Measurements from ENCODE around the gene IDH3B.
A peak's percentile ranks its signal among the peaks of the same experiment; 100 is the strongest.
"Not testable (repeated sequence)": the region's sequence is repeated elsewhere in the genome, so short reads cannot be mapped to it uniquely, and the experiment has no call there.

Gene IDH3B

DNA sequence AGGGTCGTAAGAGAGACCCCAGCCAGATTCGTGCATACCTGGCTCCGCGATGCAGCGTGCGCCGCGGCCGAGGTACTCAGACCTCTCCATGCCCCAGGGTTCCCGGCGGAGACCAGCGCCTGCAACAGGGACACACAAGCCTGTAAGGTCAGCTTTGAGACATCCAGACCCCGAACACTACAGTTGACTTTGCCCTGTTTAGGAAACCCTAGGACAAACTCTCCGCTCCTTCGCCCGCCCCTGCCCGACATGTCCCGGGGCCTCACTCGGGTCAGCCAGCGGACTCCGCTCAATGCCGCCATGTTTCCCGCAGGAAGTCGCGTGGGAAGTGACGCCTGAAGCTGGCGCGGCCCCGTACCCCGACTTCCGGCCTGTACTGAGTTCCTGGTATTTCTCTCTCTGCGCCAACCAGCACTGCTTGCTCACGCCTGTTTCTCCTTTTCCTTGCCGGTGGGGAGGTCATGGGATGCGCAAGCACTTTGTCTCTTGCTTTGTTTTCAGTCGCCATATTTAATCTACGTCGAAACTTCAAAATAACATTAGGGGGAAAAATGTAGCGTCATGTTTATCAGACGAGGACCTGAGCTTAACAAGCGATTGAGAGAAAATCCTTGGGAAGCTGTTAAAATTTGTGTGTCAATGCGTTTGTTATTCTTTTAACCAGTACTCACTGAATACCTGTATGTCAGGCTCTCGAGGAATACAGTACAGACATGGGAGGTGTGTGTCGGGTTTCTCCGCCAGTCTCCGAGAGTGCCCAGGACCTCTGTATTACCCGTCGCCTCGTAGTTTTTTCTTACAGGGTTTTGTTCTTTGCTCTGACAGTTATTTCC is at the start of gene IDH3B:
TSS of gene IDH3B (minus strand) at position 330 of the 833 bp plus-strand sequence. CDS start at position 302, 28 bp downstream.
- peak; percentile 46 for FAIRE-seq

DNA sequence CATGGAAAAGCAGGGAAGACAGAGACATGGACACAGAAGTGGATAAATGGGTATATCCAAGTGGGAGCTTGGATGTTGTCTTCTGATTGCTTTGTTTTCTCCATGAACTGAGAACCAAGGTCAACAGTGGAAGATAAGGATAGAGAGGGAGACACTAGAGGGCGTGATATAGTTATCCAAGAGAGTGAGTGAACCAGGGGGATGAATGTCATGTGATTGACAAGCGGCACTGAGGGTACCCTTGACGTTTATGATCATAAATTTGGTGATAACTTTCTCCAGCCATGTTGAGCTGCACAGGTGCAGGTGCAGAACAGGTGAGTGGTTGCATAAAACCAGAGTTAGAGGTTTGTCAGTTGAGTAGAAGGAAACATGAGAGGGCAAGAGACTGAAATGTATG is 49.3 kb upstream of the IDH3B start:
- FAIRE-seq, result no peak

DNA sequence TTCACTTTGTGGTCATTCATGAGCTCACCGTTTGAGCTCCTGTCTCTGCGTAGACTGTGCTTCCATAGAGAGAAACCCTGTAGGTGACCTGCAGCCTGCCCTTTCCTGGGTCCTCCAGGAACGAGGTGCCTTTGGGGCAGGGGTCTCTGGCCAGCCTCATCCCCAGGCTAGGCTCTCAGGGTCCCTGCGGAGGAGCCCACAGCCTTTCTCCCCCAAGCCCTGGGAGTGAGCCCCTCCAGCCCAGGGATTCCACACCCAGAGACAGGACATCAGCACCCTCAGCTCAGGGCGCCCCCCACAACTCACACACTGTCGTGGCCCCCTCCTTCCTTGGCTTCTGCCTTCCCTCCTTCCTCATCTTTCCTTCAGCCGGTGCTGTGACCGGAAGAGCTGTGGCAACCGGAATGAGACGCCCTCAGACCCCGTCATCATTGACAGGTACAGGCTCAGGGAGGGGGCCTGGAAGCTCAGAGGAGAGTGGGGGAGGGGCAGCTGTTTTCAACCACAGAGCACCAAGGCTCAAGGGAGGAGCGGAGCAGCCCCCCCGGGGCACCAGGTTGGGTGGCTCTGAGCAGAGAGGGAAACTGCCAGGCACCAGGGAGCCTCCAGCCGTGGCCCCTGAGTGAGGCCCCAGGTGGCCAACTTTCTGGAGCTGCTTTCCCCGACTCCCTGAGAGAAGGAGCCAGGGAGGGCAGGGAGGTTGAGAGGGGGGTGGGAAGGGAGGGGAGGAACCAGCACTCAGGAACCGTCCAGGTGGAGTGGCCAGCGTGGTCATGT is 45.4 kb upstream of the IDH3B start:
- FAIRE-seq, result no peak

DNA sequence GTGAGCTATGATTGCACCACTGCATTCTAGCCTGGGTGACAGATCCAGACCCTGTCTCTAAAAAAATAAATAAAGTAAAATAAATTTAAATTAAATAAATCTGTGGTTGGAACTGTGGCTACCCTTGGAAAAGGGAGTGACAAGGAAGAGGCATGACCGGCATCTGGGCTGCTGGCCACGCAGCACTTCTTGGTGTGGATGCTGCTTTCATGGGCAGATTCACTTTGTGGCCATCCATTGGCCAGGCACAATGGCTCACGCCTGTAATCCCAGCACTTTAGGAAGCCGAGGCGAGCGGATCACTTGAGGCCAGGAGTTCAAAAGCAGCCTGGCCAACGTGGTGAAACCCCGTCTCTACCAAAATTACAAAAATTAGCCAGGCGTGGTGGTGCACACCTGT is 44.6 kb upstream of the IDH3B start:
- FAIRE-seq, result no peak

DNA sequence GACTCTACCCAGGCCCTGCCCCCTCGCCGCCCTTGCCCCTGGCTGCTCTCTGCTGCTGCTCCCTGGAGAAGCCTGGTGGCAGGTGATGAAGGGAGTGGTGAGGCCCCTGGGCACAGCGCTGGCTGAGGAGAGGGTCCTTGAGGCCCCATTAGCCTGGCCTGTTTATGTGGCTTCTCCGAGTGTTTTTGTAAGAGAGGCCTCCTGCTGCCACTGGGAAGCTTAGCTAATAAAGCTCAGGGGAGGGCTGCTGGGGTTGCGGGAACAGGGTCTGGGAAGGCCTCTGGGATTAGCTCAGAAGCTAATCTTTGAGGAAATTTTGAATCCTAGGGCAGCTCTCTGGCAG is 44.0 kb upstream of the IDH3B start:
- FAIRE-seq, result no peak

DNA sequence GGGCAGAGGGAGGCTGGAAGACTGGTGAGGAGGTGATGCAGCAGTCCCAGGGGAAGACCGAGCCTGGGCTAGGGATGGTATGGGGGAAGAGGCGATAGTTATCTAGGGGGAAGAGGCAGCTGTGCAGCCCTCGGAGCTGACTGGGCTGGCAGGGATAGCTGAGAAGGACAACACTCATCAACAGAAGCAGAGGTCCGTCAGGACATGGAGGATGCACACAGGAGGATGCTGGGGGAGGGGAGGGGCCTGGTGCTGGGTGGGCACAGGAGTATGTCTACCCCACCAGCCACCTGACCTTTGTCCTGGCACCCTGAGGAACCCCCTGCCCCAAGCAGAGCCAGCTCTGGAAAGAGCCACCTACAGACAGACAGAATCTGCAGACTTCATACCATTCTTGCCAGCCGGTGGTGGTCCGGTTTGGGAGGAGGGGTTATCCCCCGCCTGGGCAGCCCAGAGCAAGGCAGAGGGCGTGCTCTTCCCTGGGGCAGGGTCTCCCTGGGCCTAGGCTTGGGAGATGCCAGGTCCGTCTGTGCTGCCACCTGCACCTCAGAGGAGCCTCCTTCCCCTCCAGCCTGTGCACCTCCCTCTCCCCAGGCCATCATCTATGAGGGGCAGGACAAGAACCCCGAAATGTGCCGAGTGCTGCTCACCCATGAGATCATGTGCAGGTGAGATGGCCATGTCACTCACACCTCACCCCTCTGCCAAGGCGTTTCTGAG is 43.5 kb upstream of the IDH3B start:
- no peak for FAIRE-seq

DNA sequence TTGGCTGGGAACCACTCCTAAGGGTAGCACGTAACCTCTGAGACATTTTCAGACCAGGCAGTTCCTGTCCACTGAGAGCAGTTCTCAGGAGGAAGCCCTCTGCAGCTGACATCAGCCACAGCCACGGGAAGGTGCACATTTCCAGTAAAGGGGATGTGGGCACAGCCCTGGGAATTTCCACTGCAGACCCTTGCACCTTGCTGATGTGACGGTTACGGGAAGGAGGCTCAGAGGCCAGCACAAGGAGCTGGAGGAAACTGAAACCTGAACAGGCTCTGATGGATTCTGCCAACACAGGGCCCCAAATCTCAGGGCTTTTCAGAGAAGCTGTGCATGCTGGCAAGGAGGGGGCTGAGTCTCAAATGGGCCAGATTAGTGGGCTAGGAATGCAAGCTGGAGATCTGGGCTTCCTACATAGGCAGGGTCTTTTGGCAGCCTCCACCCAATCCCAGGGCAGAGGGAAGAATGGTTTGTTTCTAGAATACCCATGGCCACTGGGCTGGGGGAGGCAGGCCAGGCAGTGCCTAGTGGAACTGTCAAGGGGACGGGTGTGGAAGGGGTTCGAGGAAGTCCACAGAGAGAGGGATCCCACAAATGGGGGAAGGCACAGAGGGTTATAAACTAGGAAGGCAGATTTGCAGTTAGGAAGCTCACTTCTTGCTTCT is 42.8 kb upstream of the IDH3B start:
- FAIRE-seq, result no peak

DNA sequence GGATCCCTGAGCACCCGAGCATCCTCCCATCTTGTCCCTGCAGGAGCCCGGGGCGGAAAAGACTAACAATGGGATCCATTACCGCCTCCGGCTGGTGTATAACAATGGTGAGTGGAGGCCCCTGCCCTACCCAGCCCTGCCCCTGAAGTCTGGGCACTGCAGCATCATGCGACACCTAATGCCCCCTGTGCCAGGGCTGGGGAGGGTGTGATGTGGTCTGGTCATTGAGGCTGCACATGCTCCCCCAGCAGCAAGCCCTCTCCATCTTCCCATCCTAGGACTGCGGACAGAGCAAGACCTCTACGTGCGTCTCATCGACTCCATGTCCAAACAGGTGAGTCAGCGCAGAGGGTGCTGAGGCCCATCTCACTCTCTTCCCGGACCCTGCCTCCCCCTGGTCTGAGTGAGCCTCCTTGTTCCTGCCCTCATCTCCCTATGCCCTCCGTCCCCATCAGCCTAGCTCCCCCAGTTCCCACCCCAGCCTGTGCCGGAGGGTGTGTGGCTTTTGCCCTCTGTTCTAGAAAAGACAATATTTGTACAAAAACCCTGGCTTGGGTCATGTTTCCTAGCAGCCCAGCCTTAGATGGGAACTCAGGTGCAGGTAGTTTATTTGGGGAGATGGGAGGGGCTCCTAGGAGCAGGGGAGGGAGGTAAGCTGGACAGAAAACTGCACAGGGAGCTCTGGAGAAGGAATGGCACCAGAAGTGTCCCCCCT is 42.1 kb upstream of the IDH3B start:
- FAIRE-seq, result no peak

DNA sequence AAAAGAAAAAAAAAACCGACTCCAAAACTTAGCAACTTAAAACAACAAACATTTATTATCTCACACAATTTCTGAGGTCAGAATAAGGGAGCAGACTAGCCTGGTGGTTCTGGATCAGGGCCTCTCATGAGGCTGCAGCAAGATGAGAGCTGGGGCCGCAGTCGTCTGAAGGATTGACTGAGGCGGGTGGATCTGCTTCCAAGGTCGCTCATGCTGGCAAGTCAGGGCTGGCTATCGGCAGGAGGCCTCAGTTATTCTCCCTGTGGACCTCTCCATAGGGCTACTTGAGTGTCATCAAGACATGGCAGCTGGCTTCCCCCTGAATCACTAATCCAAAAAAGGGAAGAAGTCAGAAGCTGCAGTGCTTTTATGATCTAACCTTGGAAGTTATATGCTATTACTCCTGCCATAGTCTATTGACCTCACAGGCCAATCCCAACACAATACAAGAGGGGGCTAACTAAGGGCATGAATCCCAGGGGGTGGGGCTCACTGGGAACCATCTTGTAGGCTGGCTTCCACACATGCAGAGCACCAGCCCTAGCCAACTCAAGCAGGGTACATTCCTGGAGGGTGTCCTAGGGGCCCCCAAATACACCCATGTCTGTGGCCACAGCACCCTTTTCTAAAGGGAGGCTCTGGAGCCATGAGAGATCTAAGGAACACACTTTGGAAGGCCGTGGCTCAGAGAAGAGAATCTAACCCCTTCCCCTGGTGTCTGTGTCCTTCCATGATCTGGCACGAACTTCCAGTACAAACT is 39.9 kb upstream of the IDH3B start:
- no peak for FAIRE-seq

DNA sequence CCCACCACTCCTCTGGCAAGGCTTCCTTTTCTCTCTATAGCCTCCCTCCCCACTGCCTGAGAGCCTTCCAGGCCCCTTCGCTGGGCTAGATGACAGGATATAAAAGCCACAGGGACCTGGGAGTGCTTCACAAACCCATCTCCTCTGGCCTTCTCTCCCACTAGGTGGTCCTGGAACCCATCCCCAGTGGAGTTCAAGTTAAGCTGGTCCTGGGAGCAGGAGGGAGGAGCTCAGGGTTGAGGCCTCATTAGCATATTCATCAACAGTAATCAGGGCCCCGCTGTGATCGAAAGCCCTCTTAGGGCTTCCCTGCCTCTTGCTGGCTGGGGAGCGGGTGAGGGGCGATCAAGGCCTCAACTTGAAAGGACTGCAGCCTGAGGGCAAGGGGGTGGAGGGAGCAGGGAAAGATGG is 37.7 kb upstream of the IDH3B start:
- no peak for FAIRE-seq

DNA sequence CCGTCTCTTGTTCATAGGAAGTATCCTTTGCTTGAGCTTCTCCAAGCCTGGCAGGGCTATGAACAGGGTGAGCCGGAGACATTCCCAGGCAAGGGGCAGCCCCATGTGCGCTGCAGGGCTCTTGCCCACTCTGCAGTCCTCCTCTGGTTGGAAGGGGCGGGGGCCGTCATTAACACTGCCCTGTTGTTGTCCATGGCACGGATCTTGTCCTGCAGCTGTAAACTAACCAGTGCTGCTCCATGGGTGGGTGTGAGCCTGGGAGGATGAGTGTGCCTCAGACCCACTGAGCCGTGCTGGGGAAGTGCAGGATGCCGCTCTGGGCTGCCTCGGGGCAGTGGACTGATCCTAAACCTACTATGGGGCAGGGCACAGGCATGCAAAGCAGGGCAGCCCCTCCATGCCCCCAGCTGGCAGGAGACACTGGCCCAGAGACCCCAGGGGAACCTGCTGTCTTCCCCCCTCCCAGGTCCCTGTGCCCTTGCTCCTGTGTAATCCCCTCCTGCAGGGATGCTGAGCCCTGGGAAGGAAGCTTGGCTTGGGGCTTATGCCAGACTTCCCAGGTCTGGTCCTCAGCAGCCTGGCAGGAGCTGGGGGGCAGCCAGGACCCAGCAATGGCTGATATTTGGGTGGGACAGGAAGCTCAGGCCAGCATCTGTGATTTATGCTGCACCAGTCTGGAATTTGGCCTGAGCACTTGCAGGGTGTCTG is 37.1 kb upstream of the IDH3B start:
- FAIRE-seq, result no peak

DNA sequence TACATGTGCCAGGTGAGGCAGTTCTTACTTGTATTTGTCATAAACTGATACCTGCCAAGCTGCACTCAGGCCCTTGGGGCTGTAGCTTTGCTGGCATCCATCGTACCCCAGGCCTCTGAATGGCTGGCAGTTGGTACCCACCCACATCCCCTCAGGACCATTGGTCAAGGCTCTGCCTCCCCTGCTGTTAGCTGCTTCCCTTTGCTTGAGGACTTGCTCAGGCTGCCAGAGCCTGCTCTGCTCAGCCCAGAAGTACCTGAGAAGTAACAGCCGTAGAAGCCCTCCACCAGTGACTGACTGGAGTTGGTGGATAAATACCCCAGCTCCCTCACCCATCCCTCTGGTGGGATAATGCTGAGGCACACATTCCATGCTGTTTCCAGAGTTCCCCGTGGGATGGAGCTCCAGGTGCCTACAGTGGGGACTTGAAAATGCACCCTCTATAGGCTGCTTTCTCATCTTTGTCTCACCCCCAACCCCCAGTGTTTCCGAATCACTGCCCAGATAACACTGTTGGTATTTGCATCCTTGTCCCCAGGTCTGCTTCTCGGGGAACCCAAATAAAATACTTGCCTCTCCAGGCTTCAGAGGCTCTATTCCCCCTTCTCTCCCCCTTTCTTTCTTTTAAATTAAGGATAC is 35.9 kb upstream of the IDH3B start:
- no peak for FAIRE-seq

DNA sequence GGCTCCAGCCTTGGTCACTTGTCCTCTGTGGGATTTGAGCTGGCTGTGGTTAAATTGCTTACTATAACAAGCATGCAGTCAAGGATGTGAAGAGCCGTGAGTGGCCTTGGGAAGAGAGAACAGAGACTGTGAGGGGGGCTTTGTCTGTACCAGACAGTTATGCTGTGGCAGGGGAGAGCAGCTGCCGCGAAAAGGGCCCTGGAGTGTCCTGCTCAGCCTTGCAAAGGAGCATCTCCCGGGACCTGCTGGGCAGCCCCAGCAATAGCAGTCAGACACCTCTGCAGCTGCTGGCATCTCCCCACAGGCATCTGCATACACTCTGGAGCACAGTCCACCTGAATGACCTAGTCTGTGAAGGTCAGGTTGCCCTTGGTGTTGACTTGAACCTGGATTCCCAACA is 34.9 kb upstream of the IDH3B start:
- no peak for FAIRE-seq

DNA sequence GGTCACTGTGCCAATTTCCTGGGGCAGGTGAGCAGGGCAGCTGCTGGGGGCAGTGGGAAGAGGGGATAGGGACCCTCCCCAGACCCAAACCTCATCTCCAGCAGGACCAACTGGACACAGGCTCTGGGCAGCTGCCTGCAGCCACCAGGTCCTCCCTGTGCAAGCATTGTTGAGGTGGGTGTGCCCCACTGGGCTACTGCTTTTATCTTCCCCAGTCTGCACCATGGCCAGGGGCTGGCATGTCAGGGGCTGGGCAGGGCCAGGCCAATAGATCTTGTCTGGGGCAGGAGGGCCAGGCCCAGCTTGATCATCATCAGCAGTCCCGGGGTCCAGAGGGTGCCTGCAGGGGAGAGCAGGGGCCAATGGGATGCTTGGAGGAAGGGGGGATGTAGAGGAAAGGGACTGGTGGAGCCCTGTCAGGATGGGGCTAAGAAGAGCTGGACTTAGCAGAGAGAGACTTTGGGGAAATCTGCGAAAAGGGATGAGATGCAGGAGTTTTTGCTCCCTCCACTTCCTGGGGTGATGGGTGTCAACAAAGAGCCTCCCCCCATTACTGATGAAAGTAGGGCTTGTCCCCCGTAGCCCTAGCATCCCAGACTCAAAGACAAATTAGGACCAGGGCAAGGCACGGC is 34.3 kb upstream of the IDH3B start:
- FAIRE-seq, result no peak

DNA sequence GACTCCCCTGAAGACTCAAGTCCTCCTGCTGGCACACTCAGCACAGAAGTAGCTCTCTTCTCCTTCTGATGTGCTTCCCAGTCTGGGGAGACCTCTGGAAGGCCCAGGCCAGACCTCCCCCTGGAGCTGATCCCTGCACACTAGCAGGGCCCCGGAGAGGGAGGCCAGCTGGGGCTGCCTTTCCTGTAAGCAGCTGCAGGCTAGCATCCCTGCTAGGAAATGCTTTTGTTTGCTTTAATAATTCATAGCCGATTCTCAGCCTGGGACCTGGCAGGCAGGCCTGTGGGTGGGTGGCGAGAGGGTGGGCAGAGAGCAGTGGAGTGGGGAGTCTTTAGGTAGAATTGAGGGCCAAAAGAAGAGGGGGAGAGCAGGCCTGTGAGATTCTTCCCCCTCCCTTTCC is 33.8 kb upstream of the IDH3B start:
- FAIRE-seq, result no peak

DNA sequence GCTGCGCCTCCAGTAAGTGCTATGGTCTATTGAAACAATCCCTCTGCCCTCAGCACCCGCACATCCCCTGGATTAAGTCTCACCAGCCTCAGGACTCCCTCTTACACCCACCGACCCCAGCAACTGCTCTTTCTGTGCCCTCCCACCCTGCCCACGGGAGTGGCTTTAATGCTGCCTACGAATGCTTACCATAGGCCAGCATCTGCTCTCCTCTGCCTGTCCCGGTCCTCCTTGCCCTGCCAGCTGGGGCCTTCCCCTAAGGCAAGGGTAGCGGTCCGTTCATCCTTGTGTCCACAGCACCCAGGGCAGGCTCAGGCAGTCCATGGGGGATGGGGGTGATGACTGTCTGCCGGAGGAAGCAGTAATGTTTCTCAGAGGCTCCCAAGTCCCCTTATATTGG is 32.6 kb upstream of the IDH3B start:
- no peak for FAIRE-seq

DNA sequence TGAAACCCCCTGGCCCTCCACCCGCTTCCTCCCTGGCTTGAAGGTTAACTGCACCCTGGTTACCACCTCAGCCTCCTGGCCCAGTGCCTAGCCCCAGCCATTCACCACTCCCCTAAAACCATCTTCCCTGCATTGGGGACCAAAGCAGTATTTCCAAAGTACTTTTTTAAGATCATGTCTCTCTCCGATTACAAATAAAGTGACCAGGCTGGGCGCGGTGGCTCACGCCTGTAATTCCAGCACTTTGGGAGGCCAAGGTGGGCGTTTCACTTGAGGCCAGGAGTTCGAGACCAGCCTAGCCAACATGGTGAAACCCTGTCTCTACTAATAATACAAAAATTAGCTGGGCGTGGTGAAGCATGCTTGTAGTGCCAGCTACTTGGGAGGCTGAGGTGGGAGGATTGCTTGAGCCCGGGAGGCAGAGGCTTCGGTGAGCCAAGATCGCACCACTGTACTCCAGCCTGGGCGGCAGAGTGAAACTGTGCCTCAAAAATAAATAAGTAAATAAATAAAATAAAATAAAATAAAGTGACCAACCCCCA is 32.0 kb upstream of the IDH3B start:
- FAIRE-seq, result not testable (repeated sequence)

DNA sequence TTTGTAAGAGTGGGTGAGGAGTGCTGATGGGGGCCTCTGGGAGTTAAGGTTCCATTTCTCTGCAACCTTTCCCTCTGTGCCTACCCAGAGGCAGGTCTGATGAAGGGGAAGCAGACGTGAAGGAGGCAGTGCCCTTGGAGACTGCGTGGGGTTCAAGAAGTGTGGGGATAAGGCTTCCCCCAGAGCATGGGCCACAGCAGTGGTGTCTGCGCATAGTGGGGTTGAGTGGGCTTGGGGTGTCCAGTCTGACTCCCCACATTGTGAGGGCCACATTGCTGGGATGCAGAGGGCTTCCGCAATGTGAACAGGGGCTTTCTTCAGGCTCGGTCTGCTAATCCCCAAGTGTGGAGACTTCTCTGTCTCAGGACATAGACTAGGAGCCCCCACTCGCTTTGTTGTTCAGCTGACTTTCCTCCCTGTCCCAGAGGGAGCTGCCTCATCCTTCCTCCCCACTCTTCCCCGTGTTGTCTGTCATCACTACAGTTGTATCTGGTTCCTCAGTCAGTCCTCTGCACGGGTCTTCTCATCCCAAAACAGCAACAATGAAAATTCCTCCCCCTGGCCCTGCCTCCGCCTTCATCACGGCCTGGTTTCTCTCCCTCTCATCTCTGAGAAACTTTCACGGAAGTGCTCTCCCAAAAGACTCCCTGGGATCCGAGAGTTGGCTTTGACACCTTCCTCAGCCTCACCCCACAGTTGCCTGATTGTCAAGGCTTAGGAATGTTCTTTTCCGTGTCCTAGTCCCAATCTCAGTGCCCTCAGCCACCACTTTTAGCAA is 31.4 kb upstream of the IDH3B start:
- FAIRE-seq, result no peak

DNA sequence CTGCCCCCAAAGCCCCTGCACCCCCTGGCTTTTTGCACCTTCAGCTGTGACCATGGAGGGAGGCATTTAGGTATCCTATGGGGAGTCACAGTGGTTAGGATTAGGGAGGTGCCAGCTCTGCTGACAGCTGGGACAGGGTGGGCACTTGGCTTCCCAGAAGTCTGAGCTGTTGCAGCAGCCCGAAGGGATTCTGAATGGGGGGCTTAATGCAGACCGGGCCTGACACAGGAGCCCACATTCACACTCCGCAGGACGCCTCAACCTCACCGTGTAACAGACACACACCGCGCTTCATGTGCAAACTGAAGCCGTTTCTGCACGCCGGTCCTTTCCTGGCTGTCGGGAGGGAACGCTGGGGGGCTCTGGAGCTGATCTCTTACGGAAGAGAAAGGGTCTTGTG is 30.5 kb upstream of the IDH3B start:
- no peak for FAIRE-seq

Measured in TTC549 (cell line).